ENCODE data around the gene IL31RA.

The IL31RA gene

DNA sequence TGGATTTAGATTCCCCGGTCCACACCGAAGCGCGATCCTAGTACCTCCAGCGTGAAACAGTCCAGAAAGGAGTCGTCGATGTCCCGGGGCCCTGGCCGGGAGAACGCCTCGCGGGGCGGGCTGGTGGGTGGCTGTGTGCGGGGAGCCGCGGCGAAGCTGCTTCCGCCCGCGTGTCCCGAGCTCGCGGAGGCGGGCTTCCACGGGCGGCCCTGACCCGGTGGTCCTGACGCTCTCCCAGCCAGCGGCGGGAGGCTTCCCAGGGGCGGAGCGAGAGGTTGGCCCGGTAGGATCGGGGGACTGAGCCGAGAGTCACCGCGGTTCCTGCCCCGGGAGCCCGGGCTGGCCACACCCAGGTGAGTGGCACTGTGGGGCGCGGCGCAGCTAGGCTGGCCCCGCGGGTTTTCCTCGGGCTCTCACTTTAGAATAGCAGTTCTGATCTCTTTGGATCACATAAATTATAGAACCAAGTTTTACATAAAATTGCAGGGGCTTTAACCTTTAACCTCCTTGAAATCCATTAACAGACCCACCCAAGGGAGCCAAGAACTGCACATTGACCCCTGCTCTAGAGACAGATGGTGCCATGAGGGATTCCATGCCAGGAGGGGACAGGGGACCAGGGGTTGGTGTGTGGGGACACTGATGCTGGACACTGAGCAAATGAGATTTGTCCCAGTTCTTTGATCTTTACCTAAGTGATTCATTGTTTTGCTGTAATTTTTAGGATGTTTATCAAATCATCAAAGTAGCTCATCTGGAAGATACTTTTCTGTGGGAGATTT lies 29.2 kb upstream of the IL31RA start:
- H3K4me3 ChIP-seq (ENCODE audit: low read length), result no peak overlapping the region
- no peak overlapping the region for H3K27ac ChIP-seq (ENCODE audit: low read depth, low read length)
- H2BK15ac ChIP-seq (replicated peaks; ENCODE audit: low read depth), result no peak overlapping the region
- H3K4me2 ChIP-seq (ENCODE audit: low read length), result no peak overlapping the region
- no peak overlapping the region for H2BK5ac ChIP-seq (ENCODE audit: low read length)
- no peak for DNase-seq
- H3K27me3 ChIP-seq (ENCODE audit: insufficient read depth, low read length, poor library complexity), result no peaks in the 10 kb centered on the region
- H2AK5ac ChIP-seq (ENCODE audit: low read length), result no peak overlapping the region
- no peak overlapping the region for H3K9ac ChIP-seq (ENCODE audit: low read length)
- H3K4ac ChIP-seq (ENCODE audit: low read depth, low read length), result no peak overlapping the region
- no peak overlapping the region for H4K8ac ChIP-seq (ENCODE audit: low read depth, low read length)
- no CpG with 5 or more reads among the region's 45 CpGs for WGBS (ENCODE audit: extremely low coverage, insufficient coverage, low lambda C conversion rate)
- no peak overlapping the region for H4K5ac ChIP-seq (ENCODE audit: low read length)
- no peaks in the 10 kb centered on the region for H3K4me1 ChIP-seq (ENCODE audit: control insufficient read depth, low read depth, low read length)
- H3K23ac ChIP-seq (ENCODE audit: low read length), result no peak overlapping the region
- H3K56ac ChIP-seq (ENCODE audit: low read length), result no peak overlapping the region
- H3K18ac ChIP-seq (ENCODE audit: low read length), result no peak overlapping the region
- no peak overlapping the region for H2BK120ac ChIP-seq (ENCODE audit: low read depth, low read length)
- H3K79me2 ChIP-seq (ENCODE audit: control insufficient read depth, insufficient read depth, low read length), result no peaks in the 10 kb centered on the region
- no peaks in the 10 kb centered on the region for H3K79me1 ChIP-seq (ENCODE audit: low read length)
- H3K36me3 ChIP-seq (ENCODE audit: control insufficient read depth, insufficient read depth, low read length), result no peaks in the 10 kb centered on the region

DNA sequence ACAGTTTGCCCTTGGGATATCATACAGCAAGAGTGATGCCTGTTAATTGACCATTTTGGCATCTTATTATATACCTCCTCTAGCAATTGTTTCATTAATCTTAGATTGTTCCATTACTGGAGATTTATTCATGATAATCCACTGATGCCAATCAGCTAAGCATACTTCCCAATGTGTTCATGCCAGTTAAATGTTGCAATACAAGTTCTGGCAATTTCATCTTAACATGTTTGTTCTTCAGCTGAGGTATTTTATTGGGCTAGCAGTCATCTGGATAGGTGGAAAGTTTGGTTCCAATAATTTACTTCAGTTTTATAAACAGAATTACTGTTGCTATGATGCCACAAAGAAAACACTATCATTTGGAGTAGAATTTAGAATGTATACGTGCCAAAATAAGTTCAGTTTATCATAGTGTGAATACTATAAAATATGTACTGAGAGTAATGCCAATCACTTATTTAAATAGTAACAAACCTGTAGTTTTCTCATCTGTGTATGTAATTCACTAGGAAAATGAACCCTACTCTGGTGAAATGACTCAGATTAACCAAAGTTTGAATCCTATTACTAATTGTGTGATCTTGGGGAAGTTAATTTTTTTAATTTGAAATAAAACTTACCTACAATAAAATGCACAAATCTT lies 27.9 kb upstream of the IL31RA start:
- DNase-seq, result no peak
- Histone ChIP-seq H3K18ac (ENCODE audit: low read length) (no peak overlapping the region), H3K56ac (ENCODE audit: low read length) (no peak overlapping the region), H2BK15ac (replicated peaks; ENCODE audit: low read depth) (no peak overlapping the region), H3K79me2 (ENCODE audit: control insufficient read depth, insufficient read depth, low read length) (no peaks in the 10 kb centered on the region), H2BK5ac (ENCODE audit: low read length) (no peak overlapping the region), H2AK5ac (ENCODE audit: low read length) (no peak overlapping the region), H4K5ac (ENCODE audit: low read length) (no peak overlapping the region), H3K9ac (ENCODE audit: low read length) (no peak overlapping the region), H3K27me3 (ENCODE audit: insufficient read depth, low read length, poor library complexity) (no peaks in the 10 kb centered on the region), H3K4me2 (ENCODE audit: low read length) (no peak overlapping the region), H3K79me1 (ENCODE audit: low read length) (no peaks in the 10 kb centered on the region), H2BK120ac (ENCODE audit: low read depth, low read length) (no peak overlapping the region), H3K23ac (ENCODE audit: low read length) (no peak overlapping the region), H3K36me3 (ENCODE audit: control insufficient read depth, insufficient read depth, low read length) (no peaks in the 10 kb centered on the region), H3K4ac (ENCODE audit: low read depth, low read length) (no peak overlapping the region), H3K27ac (ENCODE audit: low read depth, low read length) (no peak overlapping the region), H3K4me1 (ENCODE audit: control insufficient read depth, low read depth, low read length) (no peaks in the 10 kb centered on the region), H4K8ac (ENCODE audit: low read depth, low read length) (no peak overlapping the region), H3K4me3 (ENCODE audit: low read length) (no peak overlapping the region)
- no CpG with 5 or more reads among the region's 1 CpG for WGBS (ENCODE audit: extremely low coverage, insufficient coverage, low lambda C conversion rate)

DNA sequence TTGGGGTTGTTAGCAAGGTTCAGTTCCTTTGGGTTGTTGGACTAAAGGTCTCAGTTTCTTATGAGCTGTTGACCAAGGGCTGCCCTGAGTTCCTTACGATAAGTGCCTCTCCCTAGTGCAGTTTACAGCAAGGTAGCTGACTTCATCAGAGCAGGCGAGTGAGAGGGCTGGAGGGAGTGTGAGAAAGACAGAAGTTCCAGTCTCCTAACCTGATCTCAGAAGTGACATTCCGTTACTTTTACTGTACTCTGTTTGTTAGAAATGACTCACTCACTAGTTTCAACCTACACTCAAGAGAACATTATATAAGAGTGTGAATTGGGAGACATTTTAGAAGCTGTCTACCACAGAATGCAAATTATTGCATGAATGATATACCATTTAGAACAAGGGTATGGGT lies 21.2 kb upstream of the IL31RA start:
- no peak overlapping the region for H2BK5ac ChIP-seq (ENCODE audit: low read length)
- H3K36me3 ChIP-seq (ENCODE audit: control insufficient read depth, insufficient read depth, low read length), result no peaks in the 10 kb centered on the region
- no peak overlapping the region for H3K27ac ChIP-seq (ENCODE audit: low read depth, low read length)
- no peak overlapping the region for H3K9ac ChIP-seq (ENCODE audit: low read length)
- no peak overlapping the region for H3K4me2 ChIP-seq (ENCODE audit: low read length)
- no peak overlapping the region for H2BK120ac ChIP-seq (ENCODE audit: low read depth, low read length)
- H3K23ac ChIP-seq (ENCODE audit: low read length), result no peak overlapping the region
- H4K5ac ChIP-seq (ENCODE audit: low read length), result no peak overlapping the region
- H3K79me2 ChIP-seq (ENCODE audit: control insufficient read depth, insufficient read depth, low read length), result no peaks in the 10 kb centered on the region
- DNase-seq, result no peak
- no peak overlapping the region for H2AK5ac ChIP-seq (ENCODE audit: low read length)
- no peak overlapping the region for H3K18ac ChIP-seq (ENCODE audit: low read length)
- no peak overlapping the region for H3K56ac ChIP-seq (ENCODE audit: low read length)
- no peaks in the 10 kb centered on the region for H3K27me3 ChIP-seq (ENCODE audit: insufficient read depth, low read length, poor library complexity)
- H3K4ac ChIP-seq (ENCODE audit: low read depth, low read length), result no peak overlapping the region
- no peak overlapping the region for H3K4me3 ChIP-seq (ENCODE audit: low read length)
- no peaks in the 10 kb centered on the region for H3K79me1 ChIP-seq (ENCODE audit: low read length)
- no peak overlapping the region for H4K8ac ChIP-seq (ENCODE audit: low read depth, low read length)
- H2BK15ac ChIP-seq (replicated peaks; ENCODE audit: low read depth), result no peak overlapping the region
- H3K4me1 ChIP-seq (ENCODE audit: control insufficient read depth, low read depth, low read length), result no peaks in the 10 kb centered on the region
- no CpG with 5 or more reads among the region's 3 CpGs for WGBS (ENCODE audit: extremely low coverage, insufficient coverage, low lambda C conversion rate)

DNA sequence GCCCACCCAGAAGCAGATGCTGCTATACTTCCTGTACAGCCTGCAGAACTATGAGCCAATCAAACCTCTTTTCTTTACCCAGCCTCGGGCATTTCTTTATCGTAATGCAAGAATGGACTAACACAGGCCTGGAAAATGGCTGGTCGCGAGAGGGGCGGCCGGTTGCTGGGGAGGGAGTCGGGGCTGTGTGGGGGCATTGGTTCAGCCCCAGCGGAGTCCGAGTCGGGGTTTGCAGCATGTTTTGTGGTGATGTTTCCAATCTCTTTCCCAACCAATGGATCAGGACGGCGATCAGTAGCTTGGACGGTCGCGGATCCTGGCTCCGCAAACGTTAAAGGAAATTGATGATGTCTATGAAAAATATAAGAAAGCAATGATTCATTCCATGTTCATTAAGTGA lies 18.7 kb upstream of the IL31RA start:
- no CpG with 5 or more reads among the region's 17 CpGs for WGBS (ENCODE audit: extremely low coverage, insufficient coverage, low lambda C conversion rate)

DNA sequence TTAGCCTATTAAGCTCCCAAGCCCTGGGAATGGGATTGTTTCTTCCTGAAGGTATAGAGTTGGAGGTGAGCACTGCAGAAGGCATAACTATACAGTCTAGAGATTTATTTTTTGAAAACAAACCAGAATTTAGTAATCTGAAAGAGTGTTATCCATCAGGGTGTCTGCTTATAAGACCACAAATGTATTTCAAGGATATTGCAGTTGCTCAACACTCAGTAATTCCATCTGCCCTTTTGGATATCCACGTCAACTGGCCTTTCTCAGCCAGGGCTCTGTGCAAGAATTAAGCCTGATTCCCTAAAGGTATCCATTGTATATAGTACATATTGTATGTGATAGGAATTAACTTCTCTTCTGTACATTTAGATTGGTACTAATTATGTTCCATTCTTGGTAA lies 15.0 kb upstream of the IL31RA start:
- no peaks in the 10 kb centered on the region for H3K79me1 ChIP-seq (ENCODE audit: low read length)
- no peaks in the 10 kb centered on the region for H3K79me2 ChIP-seq (ENCODE audit: control insufficient read depth, insufficient read depth, low read length)
- no peak overlapping the region for H2BK5ac ChIP-seq (ENCODE audit: low read length)
- no peak overlapping the region for H2BK120ac ChIP-seq (ENCODE audit: low read depth, low read length)
- H4K5ac ChIP-seq (ENCODE audit: low read length), result no peak overlapping the region
- no peaks in the 10 kb centered on the region for H3K27me3 ChIP-seq (ENCODE audit: insufficient read depth, low read length, poor library complexity)
- no peak overlapping the region for H3K9ac ChIP-seq (ENCODE audit: low read length)
- H3K4me1 ChIP-seq (ENCODE audit: control insufficient read depth, low read depth, low read length), result no peaks in the 10 kb centered on the region
- no peak overlapping the region for H3K4me2 ChIP-seq (ENCODE audit: low read length)
- H2AK5ac ChIP-seq (ENCODE audit: low read length), result no peak overlapping the region
- no peak overlapping the region for H4K8ac ChIP-seq (ENCODE audit: low read depth, low read length)
- H3K23ac ChIP-seq (ENCODE audit: low read length), result no peak overlapping the region
- H3K4ac ChIP-seq (ENCODE audit: low read depth, low read length), result no peak overlapping the region
- no peak overlapping the region for H2BK15ac ChIP-seq (replicated peaks; ENCODE audit: low read depth)
- WGBS (ENCODE audit: extremely low coverage, insufficient coverage, low lambda C conversion rate), result no CpG with 5 or more reads among the region's 1 CpG
- H3K56ac ChIP-seq (ENCODE audit: low read length), result no peak overlapping the region
- DNase-seq, result no peak
- H3K18ac ChIP-seq (ENCODE audit: low read length), result no peak overlapping the region
- H3K4me3 ChIP-seq (ENCODE audit: low read length), result no peak overlapping the region
- no peak overlapping the region for H3K27ac ChIP-seq (ENCODE audit: low read depth, low read length)
- no peaks in the 10 kb centered on the region for H3K36me3 ChIP-seq (ENCODE audit: control insufficient read depth, insufficient read depth, low read length)

More for the DNA sequence above, 18.7 kb upstream of the IL31RA start:
- H3K36me3 ChIP-seq (ENCODE audit: control insufficient read depth, insufficient read depth, low read length), result no peaks in the 10 kb centered on the region
- no peak overlapping the region for H3K9ac ChIP-seq (ENCODE audit: low read length)
- H4K8ac ChIP-seq (ENCODE audit: low read depth, low read length), result no peak overlapping the region
- no peaks in the 10 kb centered on the region for H3K79me1 ChIP-seq (ENCODE audit: low read length)
- no peak overlapping the region for H3K4me2 ChIP-seq (ENCODE audit: low read length)
- no peaks in the 10 kb centered on the region for H3K79me2 ChIP-seq (ENCODE audit: control insufficient read depth, insufficient read depth, low read length)
- H4K5ac ChIP-seq (ENCODE audit: low read length), result no peak overlapping the region
- no peak overlapping the region for H2AK5ac ChIP-seq (ENCODE audit: low read length)
- no peak overlapping the region for H3K4ac ChIP-seq (ENCODE audit: low read depth, low read length)
- no peak overlapping the region for H3K18ac ChIP-seq (ENCODE audit: low read length)
- no peak overlapping the region for H3K4me3 ChIP-seq (ENCODE audit: low read length)
- no peaks in the 10 kb centered on the region for H3K4me1 ChIP-seq (ENCODE audit: control insufficient read depth, low read depth, low read length)
- no peak overlapping the region for H2BK120ac ChIP-seq (ENCODE audit: low read depth, low read length)
- H3K27ac ChIP-seq (ENCODE audit: low read depth, low read length), result no peak overlapping the region
- H3K23ac ChIP-seq (ENCODE audit: low read length), result no peak overlapping the region
- H2BK5ac ChIP-seq (ENCODE audit: low read length), result no peak overlapping the region
- no peak overlapping the region for H3K56ac ChIP-seq (ENCODE audit: low read length)
- no peak overlapping the region for H2BK15ac ChIP-seq (replicated peaks; ENCODE audit: low read depth)
- no peaks in the 10 kb centered on the region for H3K27me3 ChIP-seq (ENCODE audit: insufficient read depth, low read length, poor library complexity)
- DNase-seq, result no peak

All from mesendoderm (in vitro differentiated cells).